GM12801 (cell line): ENCODE results near the gene HSPB6.

Source experiments
- CTCF ChIP-seq: IDR thresholded peaks from one replicate; pipeline ENCODE4 v1.5.1; 2011; ENCODE audit warnings: control low read depth; ENCODE audit not compliant: insufficient read length; ENCODE audit errors: extremely low read depth

HSPB6 gene

GRCh38 chr19:35757749-35758608 lies 1.1 kb upstream of the HSPB6 start, which contains the start of gene PROSER3:
TSS of gene PROSER3 (plus strand) at chr19:35758176. CDS start at chr19:35758216, 40 bp downstream.
- no peak for TF ChIP-seq CTCF

GRCh38 chr19:35757231-35757748 lies 461 bp upstream of the HSPB6 start:
- TF ChIP-seq CTCF = no peak

GRCh38 chr19:35755550-35756376 lies 1.1 kb downstream of the HSPB6 start:
- TF ChIP-seq CTCF = no peak

- TF ChIP-seq CTCF = no peak
Observed at GRCh38 chr19:35755131-35755549, 1.7 kb downstream of the HSPB6 start.

GRCh38 chr19:35754370-35755130 lies 2.3 kb downstream of the HSPB6 start:
- no peak for TF ChIP-seq CTCF

GRCh38 chr19:35753634-35754369 lies 3.0 kb downstream of the HSPB6 start:
- no peak for TF ChIP-seq CTCF
